Raji (cell line): ENCODE measurements around the gene APOL6.

Experiments
- POLR2A ChIP-seq: IDR thresholded peaks from 2 replicates; pipeline ENCODE4 v1.6.1; 2011; ENCODE audit warnings: low read depth, low read length, control low read depth; ENCODE audit not compliant: insufficient read depth

APOL6 gene

DNA sequence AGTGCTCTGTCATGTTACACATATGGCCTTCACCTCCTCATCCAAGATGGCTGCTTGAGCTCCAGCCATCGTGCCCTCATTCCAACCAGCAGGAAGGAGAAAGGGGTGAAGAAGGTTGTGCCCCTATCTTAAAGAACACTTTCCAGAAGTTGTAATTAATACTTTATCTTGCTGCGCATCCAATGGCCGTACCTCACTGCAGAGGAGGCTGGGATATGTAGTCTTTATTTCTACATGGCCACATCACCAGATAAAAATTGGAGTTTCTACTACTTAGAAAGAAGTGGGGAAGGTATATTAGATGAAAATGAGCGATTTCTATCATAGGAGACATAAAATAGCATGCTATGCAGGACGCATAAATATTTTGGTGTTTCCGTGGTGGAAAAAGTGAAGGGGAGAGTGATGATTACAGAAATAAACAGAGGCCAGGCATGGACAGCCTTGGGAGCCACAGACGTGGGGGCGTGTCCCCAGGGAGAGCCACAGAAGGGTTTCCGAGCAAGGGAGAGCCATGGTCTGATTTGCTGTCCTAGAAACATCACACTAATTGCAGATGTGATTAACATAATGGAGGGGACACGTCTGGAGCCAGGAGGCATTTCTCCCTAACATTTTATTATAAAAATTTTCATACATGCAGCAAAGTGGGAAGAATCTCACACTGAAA, 22.3 kb upstream of the APOL6 start:
- TF ChIP-seq POLR2A: no peak

DNA sequence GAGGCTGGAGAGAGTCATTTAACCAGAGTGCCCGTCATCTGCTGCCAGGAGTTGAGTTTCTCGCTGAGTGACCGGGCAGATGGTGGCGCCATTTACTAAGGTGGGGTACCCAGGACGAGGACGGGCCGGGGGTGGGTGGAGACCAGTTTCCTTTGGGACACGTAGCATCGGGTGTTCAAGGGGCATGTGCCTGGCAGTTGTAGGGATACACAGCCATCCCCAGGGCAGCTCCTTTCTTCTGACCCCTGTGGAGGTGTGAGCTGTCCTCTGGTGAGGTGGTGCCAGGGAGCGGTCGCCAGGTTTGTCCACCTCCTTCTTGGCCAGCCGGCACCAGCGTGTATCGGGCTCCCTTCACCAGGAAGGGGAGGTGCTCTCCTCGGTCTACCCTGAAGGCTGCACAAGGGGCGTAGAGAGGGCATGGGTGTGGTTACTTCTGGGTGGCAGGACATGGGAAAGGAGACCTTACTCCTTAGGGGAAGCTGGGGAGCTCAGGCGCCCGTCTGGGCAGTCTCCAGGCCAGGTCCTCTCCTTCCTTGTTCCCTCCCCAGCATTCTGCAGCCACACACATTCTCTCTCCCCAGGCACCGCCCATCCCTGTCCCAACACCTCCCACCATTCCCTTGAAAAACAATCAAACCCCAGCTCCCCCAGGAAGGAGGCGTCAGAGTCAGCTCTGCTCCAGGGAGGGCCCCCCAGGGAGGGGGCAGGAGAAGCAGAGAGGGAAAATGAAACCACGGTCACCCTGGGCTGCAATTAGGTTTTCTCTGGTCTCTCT, 20.8 kb upstream of the APOL6 start:
- 0 out of 2 replicates have a peak, but pooled peaks have one; percentile 37 for TF ChIP-seq POLR2A

DNA sequence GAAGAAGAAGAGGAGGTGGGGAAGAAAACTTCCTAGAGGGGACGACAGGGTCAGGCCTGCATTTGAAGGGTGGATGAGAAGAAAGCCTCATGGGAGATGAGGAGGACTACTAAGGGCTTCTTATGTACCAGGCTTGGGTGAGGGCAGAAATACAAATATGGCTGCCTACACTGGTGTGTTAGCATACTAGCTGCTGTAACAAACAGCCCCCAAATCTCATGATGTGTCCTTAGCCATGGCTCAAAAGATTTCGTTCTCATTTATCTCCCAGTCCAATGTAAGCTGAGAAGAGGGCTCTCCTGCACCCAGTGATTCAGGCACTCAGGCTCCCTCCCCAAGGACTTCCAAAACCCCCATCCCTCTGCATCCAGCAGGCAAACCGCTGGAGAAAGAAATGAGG, 19.5 kb upstream of the APOL6 start:
- no peak for TF ChIP-seq POLR2A

DNA sequence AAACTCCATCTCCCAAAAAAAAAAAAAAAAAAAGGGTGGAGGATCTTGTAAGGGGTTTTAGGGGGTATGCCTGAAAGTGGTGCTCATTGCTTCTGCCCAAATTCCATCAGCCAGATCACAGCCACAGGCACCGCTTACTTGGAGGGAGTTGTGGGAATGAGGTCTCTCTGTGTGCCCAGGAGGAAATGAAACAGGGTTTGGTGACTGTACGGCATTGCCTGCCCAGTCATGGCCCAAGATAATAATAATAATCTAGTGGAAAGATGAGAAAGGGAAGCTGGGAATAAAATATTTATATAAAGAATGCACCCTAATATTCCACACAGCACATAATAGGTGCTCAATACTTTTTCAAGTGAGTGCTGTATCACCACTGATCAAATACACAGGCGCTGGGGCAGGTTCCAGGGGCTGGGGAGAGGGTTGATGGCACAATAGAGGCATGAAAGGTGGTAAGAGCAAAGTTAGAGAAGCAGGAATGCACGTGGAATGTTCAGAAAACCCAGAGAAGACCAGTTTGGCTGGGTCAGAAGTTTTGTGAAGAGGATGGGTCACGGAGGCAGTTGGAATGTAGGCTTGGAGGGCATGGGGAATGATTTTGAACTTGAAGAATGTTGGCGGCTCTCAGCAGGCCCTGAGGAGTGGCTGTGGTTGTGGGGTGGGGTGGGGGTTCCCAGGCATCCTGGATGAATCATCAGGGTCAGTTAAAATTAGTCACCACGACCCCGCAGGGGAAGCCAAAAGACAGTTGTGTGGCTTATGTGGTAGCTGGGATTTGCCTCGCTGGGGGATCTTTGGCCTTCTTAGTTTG, 18.6 kb upstream of the APOL6 start:
- no peak for TF ChIP-seq POLR2A

DNA sequence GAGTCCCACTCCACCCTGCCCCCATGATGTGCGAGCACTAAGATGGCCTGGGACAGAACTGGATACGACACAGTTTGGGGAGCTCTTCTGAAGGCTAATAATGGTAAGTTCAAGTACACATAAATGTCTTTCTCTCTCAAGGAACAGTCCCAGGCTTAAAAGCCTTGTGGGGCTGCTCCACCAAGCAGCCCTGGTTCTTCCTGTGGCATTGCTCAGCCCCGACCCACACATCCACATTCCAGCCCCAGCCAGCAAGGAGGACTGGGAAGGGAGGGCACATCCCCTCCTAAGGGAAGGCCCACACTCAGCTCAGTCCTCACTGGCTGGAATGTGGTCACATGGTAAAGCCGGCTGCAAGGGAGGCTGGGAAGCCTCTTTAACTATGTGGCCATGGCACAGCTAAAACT, 17.9 kb upstream of the APOL6 start:
- TF ChIP-seq POLR2A: no peak

DNA sequence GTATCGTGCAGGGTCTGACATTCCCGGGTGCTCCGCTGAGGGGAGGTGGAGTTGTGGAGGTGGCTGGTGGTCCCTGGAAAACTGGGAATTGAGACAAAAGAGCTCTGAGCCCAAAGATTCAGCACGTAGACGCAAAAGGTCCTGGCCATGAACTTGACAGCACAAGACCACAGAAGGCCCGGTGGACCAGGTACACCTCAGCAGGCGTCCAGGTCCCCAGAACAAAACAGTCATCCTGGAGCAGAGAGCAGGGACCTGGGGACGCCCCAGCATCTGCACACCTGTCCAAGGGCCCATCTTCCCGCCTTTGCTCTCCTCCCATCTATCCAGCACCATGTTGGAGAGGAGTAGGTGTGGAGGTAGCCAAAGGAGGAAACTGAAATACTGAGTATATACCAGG, 17.4 kb upstream of the APOL6 start:
- TF ChIP-seq POLR2A: no peak

DNA sequence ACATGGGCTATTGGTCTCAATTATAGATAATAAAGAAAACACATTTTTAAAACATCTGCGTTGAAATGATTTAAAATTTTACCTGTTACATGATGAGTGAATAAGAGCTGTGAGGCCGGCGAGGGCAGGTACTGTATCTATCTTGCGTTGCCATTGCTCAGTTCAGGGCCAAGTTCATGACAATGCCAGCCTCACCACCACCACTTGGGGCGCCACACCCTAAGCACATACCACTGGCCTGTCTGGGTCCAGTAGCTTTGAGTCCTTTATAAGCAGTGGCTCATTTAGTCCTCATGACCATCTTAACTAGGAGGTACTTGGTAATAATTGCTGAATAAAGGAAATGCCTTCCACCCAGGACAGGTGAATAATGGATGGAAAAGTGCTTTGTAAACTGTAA, 16.6 kb upstream of the APOL6 start:
- TF ChIP-seq POLR2A: no peak

DNA sequence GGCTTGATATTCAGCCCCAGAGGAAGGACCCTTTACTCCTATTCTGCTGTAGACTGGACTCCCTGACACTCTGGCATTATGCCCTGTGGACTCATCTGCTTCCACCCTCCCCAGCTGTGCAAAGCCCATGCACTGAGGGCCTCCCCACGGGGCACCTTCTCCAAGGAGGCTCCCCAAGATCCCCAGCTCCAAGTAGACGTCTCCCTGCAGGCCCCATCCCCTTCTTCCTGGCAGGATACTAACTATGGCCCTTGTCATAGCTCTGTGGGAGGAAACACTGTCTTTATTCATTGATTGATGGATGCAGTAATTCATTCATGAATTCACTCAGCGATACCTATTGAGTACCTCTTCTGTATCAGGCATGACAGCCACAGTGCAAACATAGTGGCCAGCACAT, 15.3 kb upstream of the APOL6 start:
- no peak for TF ChIP-seq POLR2A

DNA sequence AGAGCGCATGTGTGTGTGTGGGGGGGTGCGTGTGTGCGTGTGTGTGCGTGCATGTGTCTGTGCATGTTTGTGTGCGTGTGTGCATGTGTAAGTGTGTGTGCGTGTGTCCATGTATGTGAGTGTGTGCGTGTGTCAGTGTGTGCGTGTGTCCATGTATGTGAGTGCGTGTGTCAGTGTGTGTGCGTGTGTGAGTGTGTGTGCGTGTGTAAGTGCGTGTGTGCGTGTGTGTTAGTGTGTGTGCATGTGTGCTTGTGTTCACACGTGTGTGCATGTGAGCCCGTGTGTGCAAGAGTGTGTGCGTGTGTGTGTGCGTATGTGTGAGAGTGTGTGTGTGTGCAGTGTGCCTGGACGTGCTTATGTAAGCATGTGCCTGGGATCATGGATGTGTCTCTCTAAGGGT, 14.7 kb upstream of the APOL6 start:
- no peak for TF ChIP-seq POLR2A

DNA sequence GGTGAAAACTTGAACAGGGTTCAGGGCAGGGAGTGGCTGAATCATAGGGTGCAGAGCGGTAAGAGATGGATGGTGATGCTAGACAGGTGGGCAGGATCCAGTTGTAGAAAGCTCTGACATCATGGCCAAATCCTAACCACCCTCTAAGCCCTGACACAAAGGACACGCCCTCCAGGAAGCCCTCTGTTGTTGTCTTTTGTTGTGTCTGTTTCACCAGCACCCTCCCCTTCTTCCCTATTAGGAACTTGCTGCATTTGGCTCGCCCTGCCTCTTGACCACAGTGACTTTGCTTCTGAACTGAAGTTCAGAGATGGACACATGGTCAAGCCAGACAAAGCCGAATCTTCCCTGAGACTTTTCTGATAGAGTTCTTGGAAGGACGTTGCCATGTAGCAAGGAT, 14.2 kb upstream of the APOL6 start:
- no peak for TF ChIP-seq POLR2A

DNA sequence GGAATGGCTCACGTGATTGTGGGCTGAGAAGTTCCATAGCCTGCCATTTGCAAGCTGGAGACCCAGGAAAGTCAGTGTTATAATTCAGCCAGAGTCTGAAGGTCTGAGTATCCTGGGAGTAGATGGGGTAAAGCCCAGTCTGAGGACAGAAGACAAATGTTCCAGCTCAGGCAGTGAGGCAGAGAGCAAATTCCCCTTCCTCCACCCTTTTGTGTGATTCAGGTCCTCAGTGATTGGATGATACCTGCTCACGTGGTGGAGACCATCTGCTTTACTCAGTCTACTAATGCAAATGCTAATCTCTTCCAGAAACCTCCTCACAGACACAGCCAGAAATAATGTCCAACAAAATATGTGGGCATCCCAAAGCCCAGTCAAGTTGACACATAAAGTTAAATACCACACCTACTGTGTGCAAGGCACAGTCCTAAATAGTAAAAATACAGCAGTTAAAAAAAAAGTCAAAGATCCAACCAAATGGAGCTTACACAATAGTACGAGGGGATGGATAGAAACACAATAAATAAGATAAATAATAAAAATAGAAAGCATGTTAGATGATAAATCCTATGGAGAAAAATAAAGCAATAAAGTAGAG, 13.2 kb upstream of the APOL6 start:
- peak; percentile 53 for TF ChIP-seq POLR2A

DNA sequence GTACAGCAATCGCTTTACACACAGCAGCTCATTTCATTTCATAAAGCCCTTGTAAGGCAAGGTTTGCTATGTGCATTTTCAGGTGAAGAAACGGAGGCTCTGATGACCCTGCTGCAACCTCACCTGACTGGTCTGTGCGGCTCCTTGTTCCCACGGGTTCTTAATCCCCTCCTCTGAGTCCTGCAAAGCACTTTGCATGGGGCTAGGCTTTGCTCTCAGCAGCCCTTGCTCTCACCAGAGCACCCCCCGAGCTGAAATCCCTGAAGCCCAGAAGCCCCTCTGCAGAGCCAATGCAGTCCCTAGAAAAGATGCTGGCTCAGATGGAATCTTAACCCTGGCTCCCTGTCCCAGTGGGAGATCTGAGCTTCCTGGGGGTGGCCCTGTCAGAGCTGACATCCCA, 11.0 kb upstream of the APOL6 start:
- no peak for TF ChIP-seq POLR2A

DNA sequence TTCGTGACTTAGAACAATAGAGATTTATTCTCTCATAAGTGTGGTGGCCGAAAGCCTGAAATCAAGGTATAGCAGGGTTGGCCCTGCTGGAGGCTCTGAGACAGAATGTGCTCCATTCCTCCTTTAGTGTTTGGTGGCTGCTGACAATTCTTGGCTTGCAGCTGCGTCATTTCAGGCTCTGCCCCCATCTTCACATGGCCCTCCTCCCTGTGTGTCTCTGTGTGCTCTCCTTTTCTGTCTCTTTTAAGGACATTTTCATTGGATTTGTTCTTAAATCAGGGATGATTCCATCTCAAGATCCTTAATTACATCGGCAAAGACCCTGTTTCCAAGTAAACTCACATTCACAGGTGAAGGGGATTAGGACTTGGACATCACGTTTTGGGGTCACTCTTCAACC, 10.2 kb upstream of the APOL6 start:
- TF ChIP-seq POLR2A: no peak

DNA sequence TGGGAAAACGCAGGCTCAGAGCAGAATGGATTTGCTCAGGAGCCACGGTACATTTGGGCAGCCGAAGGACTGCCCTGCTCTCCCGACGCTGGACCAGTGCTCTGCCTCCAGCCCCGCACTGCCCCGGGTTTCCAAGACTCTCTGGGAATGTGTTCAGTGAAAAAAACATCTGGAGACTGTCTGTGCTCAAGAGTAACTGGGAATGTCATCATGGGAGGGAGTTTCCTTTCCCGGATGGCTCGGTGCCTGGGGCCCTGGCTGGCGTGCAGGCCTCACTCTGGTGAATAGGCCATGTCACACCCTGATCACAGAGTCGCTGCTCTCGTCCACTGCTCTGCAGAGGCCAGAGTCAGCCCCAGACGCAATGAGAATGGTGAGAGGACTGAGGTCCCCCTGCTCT, 9.8 kb upstream of the APOL6 start:
- no peak for TF ChIP-seq POLR2A

DNA sequence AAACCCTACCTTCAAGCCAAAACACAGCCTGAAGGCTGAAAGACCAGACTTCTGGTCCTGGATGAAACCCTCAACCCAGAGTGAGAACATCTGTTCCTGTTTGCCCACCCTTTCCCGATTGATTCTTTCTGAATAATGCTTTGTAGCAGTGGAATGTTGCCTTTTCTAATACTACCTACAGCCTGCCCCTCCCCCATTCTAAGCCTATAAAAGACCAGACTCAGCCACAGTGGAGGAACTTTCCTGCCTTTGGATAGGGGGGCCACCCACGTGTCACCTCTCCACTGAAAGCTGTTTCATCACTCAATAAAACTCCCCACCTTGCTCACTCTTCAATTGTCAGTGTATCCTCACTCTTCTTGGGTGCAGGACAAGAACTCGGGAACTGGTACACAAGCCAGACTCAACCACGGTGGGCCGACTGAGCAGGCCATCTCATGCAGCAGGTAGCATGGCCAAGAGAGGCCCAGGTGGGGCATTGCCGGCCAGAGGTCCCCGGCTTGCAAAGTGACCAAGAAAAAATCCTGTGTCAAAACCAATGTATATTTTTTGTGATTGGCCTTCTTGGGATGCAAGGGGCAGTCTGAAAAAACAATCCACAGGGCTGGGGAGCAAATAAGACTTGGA, 6.6 kb upstream of the APOL6 start:
- TF ChIP-seq POLR2A: no peak
